SU-DHL-6 (cell line): ENCODE results near the gene HSPB1.

Experiments used
- CTCF ChIP-seq: fragments of 200-600 bp; sonication (generic); IDR thresholded peaks from one replicate; pipeline ENCODE4 v1.5.1; 2017; ENCODE audit warnings: antibody characterized with exemption, mild to moderate bottlenecking, low read length, moderate library complexity; ENCODE audit not compliant: insufficient read depth, poor library complexity, severe bottlenecking
- EZH2phosphoT487 ChIP-seq: fragments of 200-600 bp; sonication (generic), shearing (Covaris generic); conservative IDR thresholded peaks from 2 replicates; pipeline ENCODE4 v1.6.1; 2018; ENCODE audit warnings: mild to moderate bottlenecking, antibody characterized with exemption, low read length, moderate library complexity, mixed read lengths

DNA sequence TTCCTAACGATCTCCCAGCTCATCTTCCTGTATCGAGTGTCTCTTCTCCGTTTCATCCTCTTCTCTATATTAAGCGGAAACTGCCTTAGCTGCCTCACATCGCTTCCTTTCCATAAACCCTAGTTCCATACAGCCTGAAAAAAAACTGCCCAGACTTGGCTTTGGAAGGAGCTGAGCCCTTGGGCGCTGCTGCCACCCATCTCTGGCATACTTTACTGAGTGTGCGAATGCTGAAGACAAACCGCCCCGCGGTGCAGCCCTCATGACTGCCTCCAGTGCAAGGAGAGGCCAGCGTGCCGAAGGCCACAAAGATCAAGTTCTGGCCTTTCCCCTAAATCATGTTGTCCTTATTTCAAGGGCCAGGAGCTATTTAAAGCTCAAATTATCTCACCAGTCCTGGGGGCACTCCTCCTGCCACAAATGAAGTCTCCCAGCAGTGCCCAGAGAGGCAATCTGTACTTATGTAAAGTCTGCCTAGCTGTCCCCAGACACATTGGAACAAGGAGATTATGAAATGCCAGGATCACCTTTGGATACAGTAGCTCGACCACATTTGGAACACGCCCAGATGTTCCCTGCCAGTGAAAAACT lies 31.1 kb downstream of the HSPB1 start:
- TF ChIP-seq CTCF (no peak), EZH2phosphoT487 (no peak)
